Calu3 (cell line): ENCODE data around the gene ITGB4. TPM values are rescaled to one million over a fixed set of nuclear protein-coding genes. Genes with fewer than 3 reads are reported as not detected.

Experiments
- BruUV-seq: library from RNA; stranded (reverse); fragments of 400-500 nt; replicated peaks from 2 replicates; lab custom pipeline; 2021; lab: Mats Ljungman, UMichigan
- CTCF ChIA-PET: fragments of 300-600 bp; sonication (Branson Sonifier 250); formaldehyde crosslinking; loops from one replicate; lab custom pipeline; 2022; ENCODE audit warnings: antibody characterized with exemption; lab: Charles Lee
- DNase-seq: peaks from one replicate; pipeline ENCODE4 v3.0.0; 2022
- H3K27ac Mint-ChIP-seq: one replicate; pipeline ENCODE4 v1.8.0; 2022; ENCODE audit warnings: mixed read lengths; ENCODE audit not compliant: unreplicated experiment
- H3K27me3 Mint-ChIP-seq: one replicate; pipeline ENCODE4 v1.8.0; 2022; ENCODE audit warnings: mixed read lengths; ENCODE audit not compliant: unreplicated experiment
- H3K36me3 Mint-ChIP-seq: one replicate; pipeline ENCODE4 v1.8.0; 2022; ENCODE audit warnings: mild to moderate bottlenecking, moderate library complexity, mixed read lengths; ENCODE audit not compliant: insufficient read depth, unreplicated experiment
- H3K4me1 Mint-ChIP-seq: one replicate; pipeline ENCODE4 v1.8.0; 2022; ENCODE audit warnings: mild to moderate bottlenecking, low read depth, mixed read lengths; ENCODE audit not compliant: unreplicated experiment
- H3K4me3 Mint-ChIP-seq: one replicate; pipeline ENCODE4 v1.8.0; 2022; ENCODE audit warnings: mild to moderate bottlenecking, low read depth, moderate library complexity, mixed read lengths; ENCODE audit not compliant: unreplicated experiment
- H3K9me3 Mint-ChIP-seq: one replicate; pipeline ENCODE4 v1.8.0; 2022; ENCODE audit warnings: low read depth, mixed read lengths; ENCODE audit not compliant: unreplicated experiment
- intact Hi-C: fragments of 100-400 bp; cut with micrococcal nuclease; formaldehyde crosslinking; loops from one replicate; pipeline ENCODE4 v1.10.0; 2022; ENCODE audit not compliant: unreplicated experiment
- total RNA-seq: library from RNA; stranded (reverse); gene quantifications from 2 replicates; pipeline ENCODE4 v1.2.3, GENCODE V29; 2022
- TF ChIP-seq, protein P1 (sequence below): fragments of 200-600 bp; IDR thresholded peaks from one replicate; pipeline ENCODE4 v1.8.0; 2022; ENCODE audit warnings: antibody characterized with exemption; ENCODE audit not compliant: unreplicated experiment

The ITGB4 gene
- total RNA-seq, 1 experiment from 2014 or later: 253 TPM

DNA sequence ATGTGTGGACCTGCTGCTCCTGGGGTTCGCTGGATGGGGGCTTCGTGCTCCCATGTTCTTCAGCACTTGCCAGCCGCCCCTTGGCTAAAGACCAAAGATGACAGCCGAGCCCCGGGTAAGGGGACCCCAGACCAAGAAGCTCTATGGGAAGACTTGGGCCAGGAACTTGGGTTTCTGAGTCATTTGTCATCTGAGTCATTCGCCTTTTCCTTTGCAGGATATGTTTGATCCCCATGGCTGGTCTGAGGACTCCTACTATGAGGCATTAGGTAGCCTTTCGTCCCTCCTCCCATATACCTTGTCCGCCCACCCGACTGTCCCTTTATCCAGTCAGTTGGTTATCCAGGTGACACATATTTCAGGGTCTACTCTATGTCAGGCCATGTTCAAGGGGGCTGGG, 17.7 kb upstream of the ITGB4 start:
- peaks cover 50% of the 10 kb centered on the region for H3K4me1 Mint-ChIP-seq
- no TSS peak for BruUV-seq
- intact Hi-C loops: no loop called here
- H3K27me3 Mint-ChIP-seq: no peaks in the 10 kb centered on the region
- no peaks in the 10 kb centered on the region for H3K9me3 Mint-ChIP-seq
- no peak overlapping the region for H3K4me3 Mint-ChIP-seq
- H3K36me3 Mint-ChIP-seq: peaks cover 66% of the 10 kb centered on the region
- DNase-seq: no peak
- TF ChIP-seq, protein P1, sequence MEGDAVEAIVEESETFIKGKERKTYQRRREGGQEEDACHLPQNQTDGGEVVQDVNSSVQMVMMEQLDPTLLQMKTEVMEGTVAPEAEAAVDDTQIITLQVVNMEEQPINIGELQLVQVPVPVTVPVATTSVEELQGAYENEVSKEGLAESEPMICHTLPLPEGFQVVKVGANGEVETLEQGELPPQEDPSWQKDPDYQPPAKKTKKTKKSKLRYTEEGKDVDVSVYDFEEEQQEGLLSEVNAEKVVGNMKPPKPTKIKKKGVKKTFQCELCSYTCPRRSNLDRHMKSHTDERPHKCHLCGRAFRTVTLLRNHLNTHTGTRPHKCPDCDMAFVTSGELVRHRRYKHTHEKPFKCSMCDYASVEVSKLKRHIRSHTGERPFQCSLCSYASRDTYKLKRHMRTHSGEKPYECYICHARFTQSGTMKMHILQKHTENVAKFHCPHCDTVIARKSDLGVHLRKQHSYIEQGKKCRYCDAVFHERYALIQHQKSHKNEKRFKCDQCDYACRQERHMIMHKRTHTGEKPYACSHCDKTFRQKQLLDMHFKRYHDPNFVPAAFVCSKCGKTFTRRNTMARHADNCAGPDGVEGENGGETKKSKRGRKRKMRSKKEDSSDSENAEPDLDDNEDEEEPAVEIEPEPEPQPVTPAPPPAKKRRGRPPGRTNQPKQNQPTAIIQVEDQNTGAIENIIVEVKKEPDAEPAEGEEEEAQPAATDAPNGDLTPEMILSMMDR: no peak
- H3K27ac Mint-ChIP-seq: no peak overlapping the region
- CTCF ChIA-PET: no interaction called here

DNA sequence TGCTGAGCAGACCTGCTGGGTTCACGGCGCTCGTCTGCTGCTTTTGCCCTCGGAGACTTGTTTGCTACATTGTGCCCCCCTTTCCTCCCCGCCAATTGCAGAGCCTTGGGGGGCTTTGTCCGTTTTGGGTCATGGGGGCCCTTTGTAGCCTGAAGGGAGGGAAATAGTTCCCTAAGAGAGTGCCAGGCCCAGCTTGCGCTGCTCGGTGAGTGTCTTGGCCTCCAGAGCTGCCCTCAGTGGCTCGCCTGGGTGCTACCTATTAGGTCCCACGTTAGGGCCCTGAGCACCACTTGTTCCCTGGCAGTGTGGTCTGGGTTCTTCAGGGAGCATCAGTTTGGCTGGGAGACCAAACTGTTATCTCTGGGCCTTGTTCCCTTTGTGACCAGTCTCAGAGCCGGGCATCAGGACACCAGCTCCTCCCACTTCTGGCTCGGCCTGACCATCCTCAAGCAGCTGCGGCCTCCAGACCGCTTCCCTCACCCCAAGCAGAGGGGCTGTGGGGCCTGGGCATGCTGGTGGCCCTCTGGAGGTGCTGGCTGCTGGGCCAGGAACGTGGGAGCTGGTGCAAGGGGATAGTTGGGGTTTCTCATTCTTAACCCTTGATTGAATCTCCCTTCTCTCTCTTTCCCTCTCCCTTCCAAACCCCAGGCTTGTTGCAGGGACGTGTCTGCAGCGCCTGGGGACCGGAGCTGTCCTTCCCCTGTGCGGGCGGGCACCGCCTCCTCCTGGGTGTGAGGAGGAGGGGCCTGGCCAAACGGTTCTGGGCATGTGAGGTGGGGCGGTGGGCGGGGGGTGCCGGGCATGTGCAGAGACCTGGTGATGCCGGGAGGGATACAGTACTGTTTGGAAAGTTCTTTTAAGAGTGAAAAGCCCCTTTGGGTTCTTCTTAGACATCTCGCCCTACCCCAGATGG, 16.0 kb upstream of the ITGB4 start:
- Mint-ChIP-seq H3K36me3 (peaks cover 61% of the 10 kb centered on the region), H3K9me3 (no peaks in the 10 kb centered on the region), H3K4me3 (no peak overlapping the region), H3K27me3 (no peaks in the 10 kb centered on the region), H3K27ac (peak overlapping the region; percentile 27), H3K4me1 (peaks cover 40% of the 10 kb centered on the region)
- CTCF ChIA-PET: interaction anchor here (1.9 to 2.4 kb wide), 2 partner anchors 14 to 16 kb away, joined by 6 to 17 read pairs; partner anchors contain the start of gene ITGB4
- intact Hi-C loops: no loop called here
- TF ChIP-seq, protein P1: no peak
- no peak for DNase-seq
- no TSS peak for BruUV-seq

DNA sequence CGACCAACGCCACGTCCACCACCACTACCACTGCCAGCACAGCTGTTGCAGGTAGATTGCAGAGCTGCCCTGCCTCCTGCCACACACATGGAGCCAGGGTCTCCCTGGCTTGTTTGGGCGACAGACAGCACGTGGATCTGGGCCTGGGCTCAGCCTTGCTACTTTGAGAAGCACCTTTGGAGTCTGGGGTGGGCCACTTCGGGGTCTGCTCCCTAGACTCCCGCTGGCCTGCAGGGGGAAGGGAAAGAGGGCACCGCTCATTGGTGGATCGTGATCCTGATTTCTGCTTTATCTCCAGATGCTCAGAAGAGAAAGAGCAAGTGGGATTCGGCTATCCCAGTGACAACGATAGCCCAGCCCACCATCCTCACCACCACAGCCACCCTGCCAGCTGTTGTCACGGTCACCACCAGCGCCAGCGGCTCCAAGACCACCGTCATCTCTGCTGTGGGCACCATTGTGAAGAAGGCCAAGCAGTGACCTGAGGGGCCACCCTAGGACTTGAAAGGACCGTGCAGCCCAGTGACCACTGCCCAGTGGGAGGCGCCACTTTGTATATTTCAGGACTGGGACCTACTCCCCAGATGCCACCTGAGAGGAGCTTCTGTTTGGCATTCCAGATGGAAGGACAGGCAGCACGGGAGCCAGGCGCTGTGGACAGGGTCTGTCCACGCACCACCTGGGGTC, 15.1 kb upstream of the ITGB4 start:
- Mint-ChIP-seq H3K27me3 (no peaks in the 10 kb centered on the region), H3K36me3 (peaks cover 53% of the 10 kb centered on the region), H3K27ac (peak overlapping the region; percentile 86), H3K9me3 (no peaks in the 10 kb centered on the region), H3K4me1 (peaks cover 30% of the 10 kb centered on the region), H3K4me3 (no peak overlapping the region)
- TSS peak; percentile 8 for BruUV-seq
- no peak for DNase-seq
- intact Hi-C loops: no loop called here
- TF ChIP-seq, protein P1: no peak
- CTCF ChIA-PET: interaction anchor here (1.2 to 2.4 kb wide), 5 partner anchors 8 to 22 kb away, joined by 3 to 17 read pairs (median 7); partner anchors contain the start of gene ITGB4

DNA sequence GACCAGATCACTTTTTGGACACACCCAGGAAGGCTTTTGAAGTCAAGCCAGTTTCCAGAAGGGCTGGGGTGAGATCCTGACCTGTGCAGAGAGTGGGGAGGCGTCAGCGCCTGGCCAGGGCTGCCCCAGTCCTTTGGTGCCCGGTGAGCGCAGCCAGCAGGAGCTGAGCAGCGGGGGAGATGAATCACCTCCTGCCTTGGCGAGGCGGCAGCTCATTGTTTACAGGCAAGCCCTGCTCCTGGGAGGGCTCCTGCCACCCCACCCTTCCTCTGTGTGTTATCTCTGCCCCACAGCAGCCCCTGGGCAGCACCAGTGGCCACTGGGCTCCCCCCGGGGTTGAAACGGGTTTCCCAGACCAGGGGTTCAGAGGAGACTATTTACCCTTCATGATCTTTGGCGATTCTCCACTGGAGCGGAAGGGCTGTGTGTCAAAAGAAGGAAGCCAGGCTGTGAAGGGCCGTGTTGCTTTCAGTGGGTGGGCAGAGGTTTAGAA, 14.1 kb upstream of the ITGB4 start:
- Mint-ChIP-seq H3K36me3 (peaks cover 44% of the 10 kb centered on the region), H3K4me3 (peak overlapping the region; percentile 47), H3K9me3 (no peaks in the 10 kb centered on the region), H3K27ac (peak overlapping the region; percentile 86), H3K4me1 (peaks cover 22% of the 10 kb centered on the region), H3K27me3 (no peaks in the 10 kb centered on the region)
- BruUV-seq: no TSS peak
- TF ChIP-seq, protein P1: no peak
- CTCF ChIA-PET: interaction anchor here (0.6 to 2.4 kb wide), 9 partner anchors 9 to 74 kb away, joined by 3 to 17 read pairs (median 6); partner anchors contain the start of genes ITGB4 and SMIM5
- peak; percentile 78 for DNase-seq
- intact Hi-C loops: no loop called here
